GM18519 (cell line): ENCODE data around the gene PCYT2.

ENCODE experiments used
- ATAC-seq: cut with Tn5 transposase; IDR thresholded peaks from one replicate; pipeline ENCODE4 v1.9.1; 2021; ENCODE audit warnings: mild to moderate bottlenecking, moderate library complexity; ENCODE audit not compliant: unreplicated experiment, low FRiP score

The PCYT2 gene

DNA sequence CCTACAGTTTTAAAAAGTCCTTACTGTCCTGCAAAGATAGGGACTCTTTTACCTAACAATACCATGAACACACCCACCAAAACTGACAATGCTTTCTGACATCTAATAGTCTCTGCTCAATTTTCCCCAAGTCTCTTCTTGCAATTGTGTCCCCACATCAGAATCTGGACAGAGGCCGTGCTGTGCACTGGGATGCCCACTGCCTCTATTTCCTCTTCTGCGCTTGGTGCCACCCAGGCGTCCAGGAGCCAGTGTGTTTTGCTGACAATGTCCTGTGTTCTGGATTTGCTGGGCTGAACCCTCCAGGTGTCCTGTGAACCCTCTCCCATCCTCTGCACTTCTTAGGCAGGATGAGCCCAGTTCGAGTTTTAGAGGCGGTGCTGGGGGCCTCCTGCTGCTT lies 33.6 kb downstream of the PCYT2 start:
- ATAC-seq = no peak

DNA sequence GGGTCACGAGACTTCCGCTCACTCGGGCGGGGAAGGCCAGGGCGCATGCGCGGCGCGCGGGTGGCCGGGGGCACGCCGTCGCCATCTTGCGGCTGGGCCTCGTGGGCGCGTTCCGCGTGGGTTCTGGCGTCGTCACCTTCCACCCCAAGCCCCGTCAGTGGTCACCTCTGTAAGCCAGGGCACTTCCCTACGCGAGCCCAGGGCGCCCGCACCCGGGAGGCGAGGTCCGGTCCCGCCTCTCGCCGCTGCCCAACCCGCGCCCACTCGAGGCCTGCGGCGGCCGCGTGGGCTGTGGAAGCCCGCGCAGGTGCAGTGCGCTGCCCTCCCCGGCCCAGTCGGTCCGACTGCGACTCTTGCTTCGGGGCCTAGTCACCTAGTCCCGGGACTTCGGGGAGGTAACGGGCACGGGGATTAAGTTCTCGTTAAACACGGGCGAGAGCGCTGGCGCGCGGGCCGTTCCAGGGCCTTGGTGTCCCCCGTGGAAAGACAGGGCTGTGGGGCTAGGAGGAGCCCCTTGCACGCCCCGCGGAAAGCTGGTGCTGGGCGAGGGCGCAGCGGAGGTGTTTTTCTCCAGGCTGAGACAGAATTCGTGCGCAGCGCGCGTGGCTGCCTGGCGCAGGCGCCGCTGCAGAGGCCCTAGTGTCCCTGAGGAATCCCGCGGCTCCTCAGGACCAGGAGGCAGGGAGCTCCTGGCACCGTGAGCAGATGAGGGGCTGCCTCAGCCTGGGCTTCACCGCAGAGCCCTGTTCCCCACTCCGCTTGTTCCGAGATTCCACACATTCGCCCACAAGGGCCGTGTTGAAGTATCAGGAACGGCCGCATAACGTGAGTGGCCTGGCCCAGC lies 39.6 kb downstream of the PCYT2 start:
- ATAC-seq = no peak

DNA sequence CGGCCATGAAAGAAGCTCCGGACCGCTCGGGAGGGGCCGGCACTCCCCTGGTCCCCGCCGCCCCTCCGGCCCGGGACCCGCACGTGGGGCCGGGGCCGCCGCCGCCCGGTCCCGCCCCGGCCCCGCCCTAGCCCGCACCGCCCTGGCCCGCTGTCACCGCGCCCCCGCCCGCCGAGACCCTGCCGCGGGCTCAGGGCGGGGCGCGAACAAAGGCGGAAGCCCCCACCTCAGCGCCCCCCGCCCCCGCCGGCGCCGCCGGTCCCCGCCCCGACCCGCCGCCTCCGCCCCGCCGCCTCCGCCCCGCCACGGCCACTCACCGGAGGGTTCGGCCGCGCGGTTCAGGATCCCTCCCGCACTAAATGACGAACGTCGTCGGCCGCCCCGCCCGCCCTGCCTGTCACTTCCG lies 40.2 kb downstream of the PCYT2 start, which contains the start of gene ARHGDIA:
ARHGDIA (minus strand) TSS at position 357 of the 406 bp plus-strand sequence. CDS start 1,407 bp downstream, outside the sequence.
- ATAC-seq = no peak

DNA sequence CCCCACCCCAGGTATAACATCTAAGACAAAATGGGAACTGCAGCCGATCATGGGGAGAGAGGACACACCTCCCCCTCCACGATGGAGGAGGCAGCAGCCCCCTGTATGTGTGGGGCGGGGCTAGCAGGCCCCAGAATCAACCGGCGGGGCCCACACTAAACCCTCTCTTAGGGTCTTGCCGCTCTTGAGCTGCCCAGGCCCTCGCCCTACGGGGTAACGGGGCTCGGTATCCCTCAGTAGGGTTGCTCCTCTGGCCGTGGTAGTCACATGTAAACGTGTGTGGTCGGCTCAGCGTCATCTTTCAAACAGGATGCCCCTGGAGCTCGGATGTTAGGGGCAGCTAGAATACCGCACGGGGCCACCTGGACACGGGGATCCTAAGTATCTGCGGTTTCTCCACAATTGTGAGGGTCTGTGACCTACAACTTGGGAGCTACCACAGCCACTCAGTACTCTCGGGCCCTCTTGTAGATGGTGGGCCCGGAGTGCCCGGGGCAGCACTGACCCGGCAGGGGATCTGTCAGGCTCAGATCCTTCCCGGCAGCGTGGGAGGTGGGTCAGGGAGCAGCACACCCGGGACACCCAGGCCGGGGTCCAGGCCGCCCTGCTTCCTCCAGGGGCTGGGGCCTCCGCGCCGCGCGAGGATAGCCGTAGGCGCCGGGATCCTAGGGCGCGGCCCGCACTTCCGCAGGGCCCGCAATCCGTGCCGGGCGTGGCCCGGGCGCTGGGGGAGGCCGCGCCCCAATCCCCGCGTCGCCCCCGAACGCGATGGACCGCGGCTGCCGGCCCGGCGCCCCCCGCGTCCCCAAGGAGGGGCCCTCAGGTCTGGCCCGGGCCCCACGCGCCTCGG lies 40.8 kb downstream of the PCYT2 start:
- no peak for ATAC-seq

DNA sequence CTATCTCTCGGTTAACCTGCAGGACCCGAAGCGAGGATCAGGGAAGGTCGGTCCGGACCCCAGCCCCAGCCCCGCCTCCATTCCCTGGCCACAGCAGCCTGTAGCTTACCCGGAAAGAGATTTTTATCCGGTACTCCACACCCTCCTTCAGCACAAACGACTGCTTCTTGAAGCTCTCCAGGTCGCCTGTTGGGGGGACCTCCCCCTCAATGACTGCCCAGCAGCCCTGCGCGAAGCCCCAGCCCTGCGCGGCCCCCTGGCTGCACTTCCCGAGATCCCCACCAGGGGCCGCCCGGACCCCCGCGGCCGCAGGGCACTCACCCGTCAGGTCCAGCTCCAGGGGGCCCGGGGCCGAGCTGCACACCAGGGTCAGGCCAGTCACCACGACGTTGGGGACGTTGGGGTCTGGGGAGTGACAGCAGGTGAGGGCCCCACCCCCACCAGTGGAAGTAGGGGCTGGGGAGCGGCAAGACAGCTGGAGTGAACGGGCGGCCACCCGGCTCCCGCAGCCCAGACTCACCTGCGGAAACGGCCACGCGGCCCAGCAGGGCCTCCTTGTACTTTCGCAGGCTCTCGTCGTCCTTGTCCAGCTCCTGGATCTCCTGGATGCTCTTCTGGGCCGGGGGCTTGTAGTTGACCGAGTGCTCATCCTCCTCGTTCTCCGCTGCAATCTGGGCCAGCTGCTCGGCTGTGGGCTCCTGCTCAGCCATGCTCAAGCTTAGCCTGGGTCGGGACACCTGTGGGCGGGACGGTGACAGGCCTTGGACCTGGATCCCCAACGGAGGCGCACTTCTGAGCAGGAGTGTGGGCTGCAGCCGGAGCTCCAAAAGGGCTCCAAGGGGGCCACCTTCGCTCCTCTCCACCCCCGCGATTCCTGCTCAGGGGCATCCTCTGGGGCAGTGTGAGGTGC lies 41.7 kb downstream of the PCYT2 start:
- ATAC-seq = no peak

DNA sequence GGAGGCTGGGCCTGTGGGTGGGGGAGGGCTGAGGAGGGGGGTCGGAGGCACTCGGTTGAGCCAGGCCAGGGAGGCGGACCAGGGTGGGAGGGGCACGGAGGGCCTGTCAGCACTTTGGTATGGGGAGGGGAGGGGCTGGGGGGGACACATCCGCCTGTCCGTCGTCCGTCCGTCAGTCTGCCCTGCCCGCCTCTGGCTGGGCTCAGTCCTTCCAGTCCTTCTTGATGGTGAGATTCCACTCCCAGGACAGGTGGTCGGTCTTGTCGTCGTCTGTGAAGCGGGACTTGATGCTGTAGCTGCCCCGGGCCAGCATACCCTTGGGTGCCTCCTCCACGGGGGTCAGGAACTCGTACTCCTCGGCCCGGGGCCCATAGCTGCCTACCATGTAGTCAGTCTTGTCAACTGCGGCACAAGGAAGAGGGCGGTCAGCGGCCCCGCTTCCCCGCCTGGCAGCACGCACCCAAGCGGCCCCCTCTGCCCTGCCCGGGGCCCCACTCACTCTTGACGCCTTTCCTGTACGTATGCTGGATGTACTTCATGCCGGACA lies 42.5 kb downstream of the PCYT2 start:
- no peak for ATAC-seq

DNA sequence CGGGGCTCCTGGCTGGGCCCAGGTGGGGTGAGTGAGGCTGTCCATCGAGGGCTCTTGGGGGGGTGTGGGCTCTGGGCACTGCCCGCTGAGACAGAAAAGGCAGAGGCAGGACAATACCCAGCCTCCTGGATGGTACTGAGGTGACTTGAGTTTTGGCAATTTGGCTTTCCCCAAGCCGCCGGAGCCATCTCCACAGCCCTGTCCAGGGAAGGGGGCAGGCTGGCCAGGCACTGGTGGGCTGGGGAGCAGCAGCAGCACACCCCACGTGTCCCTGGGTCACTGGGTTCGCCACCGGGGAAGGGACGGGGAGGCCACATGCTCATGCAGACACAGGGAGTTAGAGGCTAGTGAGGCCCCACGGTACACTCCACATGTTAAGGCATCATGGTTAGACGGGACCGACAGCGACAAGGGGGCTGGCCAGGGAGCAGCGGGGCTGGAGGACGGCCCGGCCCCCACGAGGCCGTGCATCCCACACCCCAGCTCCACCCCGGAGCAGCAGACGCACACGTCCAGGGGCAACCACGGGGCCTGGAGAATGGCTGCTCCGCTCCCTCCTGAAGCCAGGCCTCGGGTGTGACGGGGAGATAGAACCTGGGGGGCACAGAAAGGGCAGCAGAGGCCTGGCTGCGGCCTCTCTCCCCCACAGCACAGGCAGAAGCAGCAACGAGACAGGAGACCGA lies 43.1 kb downstream of the PCYT2 start:
- no peak for ATAC-seq

DNA sequence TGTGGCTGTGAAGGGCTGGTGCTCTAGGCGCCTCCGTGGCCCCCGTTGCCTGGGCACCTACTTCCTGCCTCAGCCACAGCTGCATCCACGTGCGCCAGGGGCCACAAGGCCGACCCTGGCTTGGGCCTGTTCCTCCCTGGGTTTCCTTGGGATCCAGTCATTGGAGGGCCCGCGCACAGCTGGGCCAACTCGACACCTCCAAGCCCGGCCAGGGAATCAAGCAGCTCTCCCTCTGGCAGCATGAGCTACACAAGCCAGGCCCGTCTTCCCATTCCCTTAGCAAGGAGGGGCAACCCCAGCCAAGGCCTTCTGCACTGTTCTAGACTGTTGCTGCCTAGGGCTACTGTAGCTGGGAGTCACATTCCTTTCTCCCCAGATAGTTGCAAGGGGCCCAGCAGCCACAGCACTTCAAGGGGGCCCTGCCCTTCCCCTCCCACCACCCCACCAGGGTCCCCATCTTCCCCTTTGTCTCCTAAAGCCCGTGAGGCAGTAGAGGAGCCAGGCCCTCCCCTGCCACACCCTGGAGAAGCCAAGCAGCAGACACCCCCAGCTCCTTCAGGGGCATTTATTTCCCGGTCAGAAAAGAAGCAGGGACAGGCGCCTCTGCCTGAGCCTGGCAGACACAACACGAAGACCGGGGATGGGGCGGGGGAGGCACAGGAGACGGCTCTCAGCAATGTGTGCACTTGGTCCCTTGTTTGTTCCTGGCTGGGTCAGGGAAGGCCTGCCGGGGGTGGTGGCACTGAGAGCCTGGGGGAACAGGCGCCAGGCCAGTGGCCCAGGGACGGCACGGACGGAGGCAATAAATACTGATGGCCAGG lies 43.8 kb downstream of the PCYT2 start:
- ATAC-seq = no peak

DNA sequence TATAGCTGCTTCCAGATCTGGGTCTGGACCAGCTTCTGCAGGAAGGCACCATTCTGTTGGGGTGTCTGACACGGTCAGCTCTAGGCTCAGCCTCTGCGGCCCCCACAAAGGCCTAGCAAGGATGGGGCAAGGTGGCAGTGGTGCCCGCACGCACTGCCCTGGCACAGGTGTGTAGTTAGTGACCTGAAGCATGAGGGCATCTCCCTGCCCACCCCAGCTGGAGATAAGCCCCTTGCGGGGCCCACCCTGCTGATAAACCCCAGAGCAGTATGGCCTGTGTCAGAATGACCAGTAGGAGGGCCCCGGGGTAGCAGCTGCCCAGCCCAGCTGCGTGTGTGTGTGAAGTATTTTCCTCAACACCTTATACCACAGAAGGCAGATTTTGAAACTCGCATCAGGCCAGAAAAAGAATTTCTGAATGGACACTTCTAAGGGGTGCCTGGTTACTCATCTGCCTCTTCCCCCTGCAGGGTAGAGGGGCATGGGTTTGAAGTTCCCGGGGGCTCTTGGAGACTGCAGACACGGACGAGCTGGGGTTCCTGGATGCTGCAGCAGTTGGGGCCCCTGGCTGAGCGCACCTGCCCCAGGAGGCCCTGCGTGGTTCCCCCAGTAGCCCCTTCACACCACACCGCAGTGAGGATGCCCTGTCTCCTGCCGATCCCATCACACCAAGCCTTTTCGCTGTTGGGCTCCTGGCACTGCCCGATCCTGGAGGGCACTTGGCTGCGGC lies 44.6 kb downstream of the PCYT2 start:
- no peak for ATAC-seq

DNA sequence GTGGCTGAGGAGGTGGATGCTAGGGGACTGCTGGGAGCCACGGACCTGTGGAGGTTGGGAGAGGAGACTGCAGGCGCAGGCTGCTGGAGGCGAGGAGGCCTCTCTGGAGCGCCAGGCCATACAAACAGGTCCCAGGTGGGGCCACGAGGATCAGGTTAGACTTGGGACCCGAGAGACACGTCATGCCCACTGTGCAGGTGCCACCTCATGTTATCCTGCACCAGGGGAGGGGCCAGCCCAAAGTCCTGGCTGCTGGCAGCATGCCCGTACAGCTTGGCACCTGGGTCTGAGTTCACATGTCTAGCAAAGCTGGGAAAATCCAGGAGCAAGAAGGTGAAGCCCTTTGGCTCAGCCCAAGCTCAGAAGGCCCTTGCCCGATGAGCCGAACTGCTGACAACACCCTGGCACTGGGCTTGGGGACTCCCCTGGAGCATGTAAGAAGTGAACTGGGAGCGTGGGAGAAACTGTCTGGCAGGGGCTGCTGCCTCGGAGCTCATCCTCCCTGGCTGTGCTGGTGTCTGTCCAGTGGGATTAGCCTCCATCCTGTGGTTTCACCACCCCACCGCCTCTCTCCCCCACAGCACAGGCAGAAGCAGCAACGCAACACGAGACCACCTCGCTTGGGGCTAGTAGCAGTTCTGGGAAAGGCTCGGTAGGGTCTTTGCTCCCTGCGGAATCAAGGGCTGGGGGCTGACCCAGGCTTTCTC lies 45.3 kb downstream of the PCYT2 start:
- no peak for ATAC-seq

DNA sequence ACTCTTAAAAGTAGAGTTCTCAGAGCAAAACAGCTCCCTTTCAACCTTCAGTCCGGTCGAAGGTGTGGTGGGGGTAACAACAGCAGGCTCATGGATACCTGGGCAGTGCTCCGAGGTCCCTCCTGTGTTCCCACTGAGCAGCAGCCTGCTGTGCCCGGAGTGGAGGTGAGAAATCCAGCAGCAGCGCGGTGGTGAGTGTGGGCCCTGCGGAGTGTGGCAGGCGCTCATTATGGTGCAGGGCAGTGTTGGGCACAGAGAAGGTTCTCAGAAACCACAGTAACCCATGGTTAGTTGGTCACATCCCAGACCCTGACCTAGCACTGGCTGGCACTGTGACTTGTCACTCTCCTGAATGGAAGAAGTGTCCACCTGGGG lies 45.9 kb downstream of the PCYT2 start:
- no peak for ATAC-seq

DNA sequence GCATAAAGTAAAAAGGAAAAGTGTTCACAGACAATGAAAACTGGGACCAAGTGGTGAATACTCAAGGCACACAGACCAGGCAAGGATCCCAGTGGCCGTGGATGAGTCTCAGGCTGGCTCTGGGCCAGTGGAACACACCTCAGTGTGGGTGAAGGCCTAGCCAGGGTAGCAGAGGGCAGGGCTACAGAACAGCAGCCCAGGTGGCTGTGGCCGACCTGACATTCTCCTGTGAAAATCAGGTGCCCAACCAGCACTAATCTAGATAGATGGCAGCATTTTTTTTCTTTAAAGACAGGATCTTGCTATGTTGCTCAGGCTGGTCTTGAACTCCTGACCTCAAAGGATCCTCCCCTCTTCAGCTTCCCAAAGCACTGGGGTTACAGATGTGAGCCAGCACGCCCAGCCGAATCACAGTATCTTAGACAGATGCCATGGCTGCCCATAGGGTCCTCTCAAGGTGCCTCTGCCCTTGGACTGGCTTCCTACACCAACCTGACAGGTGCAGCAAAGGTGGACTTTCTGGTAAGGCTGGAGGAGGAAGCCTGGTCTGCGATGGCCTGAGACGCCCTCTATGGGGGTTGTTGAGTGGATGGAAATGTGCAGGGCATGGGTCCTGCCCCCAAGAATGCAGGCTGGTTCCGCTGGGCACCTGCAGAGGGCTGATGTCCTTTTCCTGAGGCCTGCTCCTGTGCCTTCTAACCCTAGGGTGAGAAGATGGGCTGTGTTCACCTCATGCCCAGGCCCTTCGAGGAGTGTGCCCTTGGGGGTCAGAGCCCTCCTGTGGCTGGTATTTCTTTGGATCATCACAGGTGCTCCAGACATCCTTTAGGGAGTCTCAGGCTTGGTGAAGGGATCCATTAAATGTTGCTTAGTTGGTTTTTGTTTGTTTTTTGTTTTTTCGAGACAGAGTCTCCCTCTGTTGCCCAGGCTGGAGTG lies 47.1 kb downstream of the PCYT2 start:
- no peak for ATAC-seq

DNA sequence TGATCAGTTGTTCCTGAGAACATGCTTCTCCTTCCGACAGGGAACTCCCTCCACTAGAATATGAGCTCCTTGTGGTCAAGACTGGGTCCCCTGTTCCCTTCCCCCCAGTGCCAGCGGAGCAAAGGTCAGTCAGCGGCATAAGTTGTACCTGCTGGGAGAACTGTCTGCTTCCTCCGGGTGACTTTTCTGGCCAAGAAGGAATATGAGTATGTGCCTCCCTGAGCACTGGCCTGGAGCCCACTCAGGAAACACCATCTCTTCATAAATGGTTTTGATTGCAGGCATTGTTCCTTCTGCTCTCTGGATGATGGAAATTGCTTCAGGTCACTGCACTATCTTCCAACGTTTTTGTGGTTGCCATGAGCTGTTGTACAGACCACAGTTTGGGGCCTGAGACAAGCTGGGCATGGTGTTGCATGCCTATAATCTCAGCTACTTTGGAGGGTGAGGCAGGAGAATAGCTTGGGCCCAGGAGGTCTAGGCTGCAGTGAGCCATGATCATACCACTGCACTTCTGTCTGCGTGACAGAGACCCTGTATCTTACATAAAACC lies 48.0 kb downstream of the PCYT2 start:
- ATAC-seq = no peak

DNA sequence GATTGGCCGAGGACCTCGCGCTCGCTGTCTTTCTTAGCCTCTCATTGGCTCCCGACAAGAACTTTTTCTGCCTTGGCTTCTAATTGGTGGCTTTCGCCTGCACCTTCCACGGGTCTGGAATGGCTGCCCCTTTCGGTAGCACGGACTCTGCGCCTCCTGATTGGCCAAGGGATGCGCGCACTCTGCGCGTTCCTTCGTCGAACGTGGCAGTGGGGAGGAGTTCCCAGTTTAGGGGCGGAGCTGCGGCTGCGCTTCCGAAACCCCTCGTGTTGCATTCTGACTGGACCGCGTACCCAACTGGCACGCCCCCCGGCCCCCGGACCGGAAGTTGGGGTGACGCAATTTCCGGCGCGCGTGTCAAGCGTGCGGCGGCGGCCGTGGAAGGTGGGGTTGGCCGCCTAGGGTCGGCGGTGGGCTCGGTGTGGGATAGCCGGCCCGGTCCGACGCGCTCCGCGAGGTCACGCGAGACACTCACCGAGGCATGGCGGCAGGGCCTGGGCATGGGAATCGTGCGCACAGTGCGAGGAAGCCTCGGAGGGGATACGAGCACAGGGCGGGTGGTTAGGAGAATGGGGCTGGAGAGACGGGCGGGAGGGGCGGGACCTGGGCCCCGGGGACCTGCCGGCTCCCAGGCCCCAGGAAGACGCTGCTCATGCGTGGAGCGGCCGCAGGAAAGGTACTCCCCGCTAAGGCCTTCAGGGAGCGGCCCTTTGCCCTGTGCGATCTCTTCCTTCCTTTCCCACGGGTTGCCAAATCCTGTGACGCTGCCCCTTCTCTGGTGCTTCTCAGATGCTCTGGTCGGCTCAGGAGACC lies 50.2 kb downstream of the PCYT2 start:
- peak; percentile 67 for ATAC-seq
